ENCODE measurements around the gene TGFBR3L. TPM values are rescaled to one million over a fixed set of nuclear protein-coding genes. Genes with fewer than 3 reads are reported as not detected.

TGFBR3L gene
- total and polyA plus RNA-seq, 2 of the 13 experiments (the other 11 are each of a cell fraction or from before 2014, with no cell fraction given): 0.20 to 1.0 TPM

DNA sequence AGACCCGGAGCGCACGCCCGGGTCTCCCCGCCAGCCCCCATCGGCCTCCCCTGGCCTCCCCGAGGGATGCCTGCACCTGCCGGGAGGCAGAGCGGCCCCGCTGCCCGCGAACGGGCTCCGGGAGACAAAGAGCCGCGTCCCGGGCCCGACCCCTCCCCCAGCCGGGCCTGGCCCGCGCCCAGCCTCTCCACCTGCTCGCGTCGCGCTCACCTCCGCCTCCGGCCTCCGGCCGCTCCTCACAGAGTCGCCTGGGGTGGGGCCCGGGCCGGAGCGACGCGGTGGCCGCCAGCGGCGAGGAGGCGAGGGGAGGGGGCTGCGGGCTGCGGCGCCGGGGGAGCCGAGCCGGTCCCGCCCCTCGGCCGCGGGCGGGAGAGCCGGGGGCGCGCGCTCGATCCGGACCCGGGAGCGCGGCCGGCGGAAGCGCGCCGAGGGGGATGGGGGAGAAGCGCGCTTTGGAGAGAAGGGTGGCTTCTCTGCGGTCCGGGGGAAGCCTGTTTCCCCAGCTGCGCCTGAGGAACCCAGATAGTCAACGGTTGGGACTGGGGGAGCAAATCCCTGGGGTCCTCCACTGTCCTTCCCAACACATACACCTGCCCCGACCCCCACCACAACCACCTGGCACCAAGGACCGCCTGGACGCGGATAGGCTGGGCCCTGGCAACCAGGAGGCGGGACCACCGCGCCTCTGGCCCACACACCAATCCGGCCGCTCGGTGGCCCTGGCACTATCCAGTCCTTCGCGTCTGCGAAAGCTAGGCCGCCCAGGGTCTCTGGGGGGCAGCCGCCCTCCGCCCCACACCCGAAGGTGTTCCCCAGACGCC is 40.3 kb upstream of the TGFBR3L start, which contains the start of gene PRR36 (continued):
- TF ChIP-seq E2F5 (CRISPR knock-in tag; conservative IDR thresholded peaks at IDR 0.05) (no peak), FOXJ3 (CRISPR knock-in tag; IDR thresholded peaks at IDR 0.05; ENCODE audit: borderline replicate concordance) (no peak), NR2C2 (CRISPR knock-in tag; IDR thresholded peaks at IDR 0.05; ENCODE audit: borderline replicate concordance) (no peak), HMG20A (CRISPR knock-in tag; IDR thresholded peaks at IDR 0.05; ENCODE audit: borderline replicate concordance) (no peak), AGO1 (IDR thresholded peaks at IDR 0.05; ENCODE audit: low read depth, low read length, poor library complexity, severe bottlenecking) (no peak), EED (CRISPR knock-in tag; IDR thresholded peaks at IDR 0.05) (no peak), ZNF251 (CRISPR knock-in tag; IDR thresholded peaks at IDR 0.05) (no peak), PAX8 (CRISPR knock-in tag; IDR thresholded peaks at IDR 0.05; ENCODE audit: borderline replicate concordance) (no peak), ZSCAN9 (CRISPR knock-in tag; IDR thresholded peaks at IDR 0.05; ENCODE audit: borderline replicate concordance) (no peak), NFAT5 (CRISPR knock-in tag; IDR thresholded peaks at IDR 0.05) (no peak), ZNF607 (CRISPR knock-in tag; IDR thresholded peaks at IDR 0.05; ENCODE audit: borderline replicate concordance) (no peak)
- TF ChIP-seq, protein P1, sequence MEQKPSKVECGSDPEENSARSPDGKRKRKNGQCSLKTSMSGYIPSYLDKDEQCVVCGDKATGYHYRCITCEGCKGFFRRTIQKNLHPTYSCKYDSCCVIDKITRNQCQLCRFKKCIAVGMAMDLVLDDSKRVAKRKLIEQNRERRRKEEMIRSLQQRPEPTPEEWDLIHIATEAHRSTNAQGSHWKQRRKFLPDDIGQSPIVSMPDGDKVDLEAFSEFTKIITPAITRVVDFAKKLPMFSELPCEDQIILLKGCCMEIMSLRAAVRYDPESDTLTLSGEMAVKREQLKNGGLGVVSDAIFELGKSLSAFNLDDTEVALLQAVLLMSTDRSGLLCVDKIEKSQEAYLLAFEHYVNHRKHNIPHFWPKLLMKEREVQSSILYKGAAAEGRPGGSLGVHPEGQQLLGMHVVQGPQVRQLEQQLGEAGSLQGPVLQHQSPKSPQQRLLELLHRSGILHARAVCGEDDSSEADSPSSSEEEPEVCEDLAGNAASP (CRISPR knock-in tag; IDR thresholded peaks at IDR 0.05; ENCODE audit: borderline replicate concordance): no peak
- TF ChIP-seq, protein P2, sequence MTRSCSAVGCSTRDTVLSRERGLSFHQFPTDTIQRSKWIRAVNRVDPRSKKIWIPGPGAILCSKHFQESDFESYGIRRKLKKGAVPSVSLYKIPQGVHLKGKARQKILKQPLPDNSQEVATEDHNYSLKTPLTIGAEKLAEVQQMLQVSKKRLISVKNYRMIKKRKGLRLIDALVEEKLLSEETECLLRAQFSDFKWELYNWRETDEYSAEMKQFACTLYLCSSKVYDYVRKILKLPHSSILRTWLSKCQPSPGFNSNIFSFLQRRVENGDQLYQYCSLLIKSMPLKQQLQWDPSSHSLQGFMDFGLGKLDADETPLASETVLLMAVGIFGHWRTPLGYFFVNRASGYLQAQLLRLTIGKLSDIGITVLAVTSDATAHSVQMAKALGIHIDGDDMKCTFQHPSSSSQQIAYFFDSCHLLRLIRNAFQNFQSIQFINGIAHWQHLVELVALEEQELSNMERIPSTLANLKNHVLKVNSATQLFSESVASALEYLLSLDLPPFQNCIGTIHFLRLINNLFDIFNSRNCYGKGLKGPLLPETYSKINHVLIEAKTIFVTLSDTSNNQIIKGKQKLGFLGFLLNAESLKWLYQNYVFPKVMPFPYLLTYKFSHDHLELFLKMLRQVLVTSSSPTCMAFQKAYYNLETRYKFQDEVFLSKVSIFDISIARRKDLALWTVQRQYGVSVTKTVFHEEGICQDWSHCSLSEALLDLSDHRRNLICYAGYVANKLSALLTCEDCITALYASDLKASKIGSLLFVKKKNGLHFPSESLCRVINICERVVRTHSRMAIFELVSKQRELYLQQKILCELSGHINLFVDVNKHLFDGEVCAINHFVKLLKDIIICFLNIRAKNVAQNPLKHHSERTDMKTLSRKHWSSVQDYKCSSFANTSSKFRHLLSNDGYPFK (CRISPR knock-in tag; IDR thresholded peaks at IDR 0.05; ENCODE audit: borderline replicate concordance): 0 out of 2 replicates have a peak, but pooled peaks have one; percentile 45

Data from HepG2 (cell line).